BJ (cell line): ENCODE data around the gene BNC1. TPM values are rescaled to one million over a fixed set of nuclear protein-coding genes. Genes with fewer than 3 reads are reported as not detected.
"Not testable (repeated sequence)": the region's sequence is repeated elsewhere in the genome, so short reads cannot be mapped to it uniquely, and the experiment has no call there.

Experiments
- CTCF ChIA-PET: fragments of 350-600 bp; formaldehyde crosslinking; extraction: SDS; loops from one replicate; lab custom pipeline; 2021; ENCODE audit warnings: antibody characterized with exemption, inconsistent platforms; lab: Yijun Ruan, JAX
- POLR2A ChIA-PET: fragments of 300-600 bp; sonication (Branson Sonifier 250); formaldehyde crosslinking; extraction: SDS; loops from one replicate; lab custom pipeline; 2021; ENCODE audit warnings: antibody characterized with exemption; lab: Charles Lee
- DNase-seq: peaks from one replicate; pipeline ENCODE4 v3.0.0-alpha.2; 2011; ENCODE audit warnings: low read depth
- H3K27me3 ChIP-seq: 2 replicates; pipeline ENCODE4 v1.6.0; 2011; ENCODE audit warnings: low read length; ENCODE audit not compliant: control insufficient read depth, insufficient read depth
- H3K36me3 ChIP-seq: 2 replicates; pipeline ENCODE4 v1.5.1; 2011; ENCODE audit warnings: low read length; ENCODE audit not compliant: control insufficient read depth, insufficient read depth
- H3K4me3 ChIP-seq: 2 replicates; pipeline ENCODE4 v1.5.1; 2011; ENCODE audit warnings: low read depth, mild to moderate bottlenecking, control low read depth, low read length
- polyA plus RNA-seq: library from polyadenylated mRNA; depleted of rRNA; stranded (reverse); fragments of >200 nt; gene quantifications from 2 replicates; pipeline ENCODE4 v1.2.3, GENCODE V29; 2011
- TF ChIP-seq, protein P1 (sequence below): IDR thresholded peaks from 2 replicates; pipeline ENCODE4 v1.5.1; 2011; ENCODE audit warnings: low read depth, mild to moderate bottlenecking, control low read depth, inconsistent platforms, low read length, moderate library complexity; ENCODE audit not compliant: insufficient read depth

Gene BNC1
- polyA plus RNA-seq, 1 experiment, result 1.4 TPM

DNA sequence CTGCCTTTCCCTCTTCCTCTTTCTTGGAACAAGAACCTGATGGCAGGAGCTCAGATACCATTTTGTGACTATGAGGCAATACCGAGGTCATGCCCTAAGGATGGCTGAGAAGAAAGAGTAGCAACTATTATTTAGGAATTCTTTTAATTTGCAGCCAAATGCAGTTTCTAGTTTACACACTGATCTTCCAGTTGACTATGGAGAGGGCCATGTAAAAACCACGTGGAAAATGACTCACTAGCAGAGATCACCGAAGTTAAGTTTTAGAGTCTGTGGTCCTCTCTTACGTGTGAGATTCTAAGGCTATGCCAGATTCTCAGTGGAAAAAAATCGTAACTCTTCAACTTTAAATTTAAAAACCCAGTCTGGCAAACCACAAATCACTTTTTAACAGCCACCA lies 7.8 kb downstream of the BNC1 start:
- Histone ChIP-seq H3K36me3 (no peaks in the 10 kb centered on the region), H3K4me3 (no peak overlapping the region), H3K27me3 (no peaks in the 10 kb centered on the region)
- CTCF ChIA-PET, result interaction anchor here (1.0 to 1.1 kb wide), 2 partner anchors 10 to 96 kb away, joined by 3 read pairs; no protein-coding TSS in a partner anchor
- TF ChIP-seq, protein P1, sequence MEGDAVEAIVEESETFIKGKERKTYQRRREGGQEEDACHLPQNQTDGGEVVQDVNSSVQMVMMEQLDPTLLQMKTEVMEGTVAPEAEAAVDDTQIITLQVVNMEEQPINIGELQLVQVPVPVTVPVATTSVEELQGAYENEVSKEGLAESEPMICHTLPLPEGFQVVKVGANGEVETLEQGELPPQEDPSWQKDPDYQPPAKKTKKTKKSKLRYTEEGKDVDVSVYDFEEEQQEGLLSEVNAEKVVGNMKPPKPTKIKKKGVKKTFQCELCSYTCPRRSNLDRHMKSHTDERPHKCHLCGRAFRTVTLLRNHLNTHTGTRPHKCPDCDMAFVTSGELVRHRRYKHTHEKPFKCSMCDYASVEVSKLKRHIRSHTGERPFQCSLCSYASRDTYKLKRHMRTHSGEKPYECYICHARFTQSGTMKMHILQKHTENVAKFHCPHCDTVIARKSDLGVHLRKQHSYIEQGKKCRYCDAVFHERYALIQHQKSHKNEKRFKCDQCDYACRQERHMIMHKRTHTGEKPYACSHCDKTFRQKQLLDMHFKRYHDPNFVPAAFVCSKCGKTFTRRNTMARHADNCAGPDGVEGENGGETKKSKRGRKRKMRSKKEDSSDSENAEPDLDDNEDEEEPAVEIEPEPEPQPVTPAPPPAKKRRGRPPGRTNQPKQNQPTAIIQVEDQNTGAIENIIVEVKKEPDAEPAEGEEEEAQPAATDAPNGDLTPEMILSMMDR, result no peak
- no peak for DNase-seq
- POLR2A ChIA-PET, result no interaction called here

- ChIA-PET POLR2A (no interaction called here), CTCF (interaction anchor here (1.1 kb wide), 1 partner anchor 11 kb away, joined by 3 read pairs; no protein-coding TSS in a partner anchor)
- H3K27me3 ChIP-seq, result no peaks in the 10 kb centered on the region
- TF ChIP-seq, protein P1, result no peak
- no peaks in the 10 kb centered on the region for H3K36me3 ChIP-seq
- H3K4me3 ChIP-seq, result no peak overlapping the region
- no peak for DNase-seq
Measured at GRCh38 chr15:83275412-83275811, 9.1 kb downstream of the BNC1 start.

- no peak for DNase-seq
- CTCF ChIA-PET, result no interaction called here
Measured at GRCh38 chr15:83270176-83270575, 14.3 kb downstream of the BNC1 start.

GRCh38 chr15:83268147-83268546 lies 16.3 kb downstream of the BNC1 start:
- ChIA-PET POLR2A (no interaction called here), CTCF (interaction anchor here (1.3 to 1.6 kb wide), 2 partner anchors 9 to 20 kb away, joined by 3 to 5 read pairs; no protein-coding TSS in a partner anchor)
- Histone ChIP-seq H3K27me3 (no peaks in the 10 kb centered on the region), H3K36me3 (no peaks in the 10 kb centered on the region), H3K4me3 (no peak overlapping the region)
- no peak for DNase-seq
- TF ChIP-seq, protein P1, result no peak

More at GRCh38 chr15:83270176-83270575, 14.3 kb downstream of the BNC1 start:
- H3K36me3 ChIP-seq, result no peaks in the 10 kb centered on the region
- POLR2A ChIA-PET, result no interaction called here
- H3K4me3 ChIP-seq, result no peak overlapping the region
- no peaks in the 10 kb centered on the region for H3K27me3 ChIP-seq
- TF ChIP-seq, protein P1, result no peak

DNA sequence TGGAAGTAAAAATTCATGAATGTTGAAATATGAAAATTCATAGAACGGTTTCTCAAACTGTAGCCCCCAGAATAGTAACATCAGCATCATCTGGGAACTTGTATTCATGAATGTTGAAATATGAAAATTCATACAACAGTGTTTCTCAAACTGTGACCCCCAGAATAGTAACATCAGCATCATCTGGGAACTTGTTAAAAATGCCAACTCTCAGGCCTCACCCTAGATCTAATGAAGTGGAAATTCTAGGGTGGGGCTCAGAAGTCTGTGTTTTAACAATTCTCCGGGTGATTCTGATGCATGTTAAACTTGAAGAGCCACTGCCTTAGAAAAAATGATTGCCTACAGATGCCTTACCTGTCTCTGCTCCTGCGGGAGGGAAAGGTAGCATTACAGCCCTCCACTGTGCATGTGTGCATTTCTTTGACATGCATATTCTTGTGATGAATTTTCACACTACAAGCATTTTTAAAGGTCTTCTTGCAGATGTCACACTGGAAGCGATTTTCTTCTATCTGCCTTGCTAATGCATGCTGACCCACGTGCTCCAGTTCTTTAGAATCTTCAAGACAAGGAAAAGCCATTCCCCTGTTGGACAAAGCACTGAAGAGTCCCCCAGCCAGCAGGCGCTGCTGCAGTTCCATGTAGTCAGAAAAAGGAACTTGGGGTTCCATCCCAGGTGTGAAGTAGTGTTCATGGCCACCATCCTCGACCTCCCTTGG lies 21.7 kb downstream of the BNC1 start:
- TF ChIP-seq, protein P1, result no peak
- POLR2A ChIA-PET, result no interaction called here
- CTCF ChIA-PET, result no interaction called here

GRCh38 chr15:83262181-83262580 lies 22.3 kb downstream of the BNC1 start:
- POLR2A ChIA-PET, H3K27me3 ChIP-seq, H3K36me3 ChIP-seq, H3K4me3 ChIP-seq, DNase-seq, CTCF ChIA-PET: not testable (repeated sequence)

More for the DNA sequence above, 21.7 kb downstream of the BNC1 start:
- H3K36me3 ChIP-seq, result no peaks in the 10 kb centered on the region
- no peak for DNase-seq
- H3K4me3 ChIP-seq, result no peak overlapping the region
- no peaks in the 10 kb centered on the region for H3K27me3 ChIP-seq
